HEK293T (cell line): ENCODE data around the gene HEATR5A.
"Not testable (repeated sequence)": the region's sequence is repeated elsewhere in the genome, so short reads cannot be mapped to it uniquely, and the experiment has no call there.

Experiments
- CTCF ChIA-PET: fragments of 350-600 bp; formaldehyde crosslinking; extraction: SDS; loops from one replicate; lab custom pipeline; 2021; ENCODE audit warnings: antibody characterized with exemption, inconsistent platforms; lab: Yijun Ruan, JAX
- POLR2A ChIA-PET: fragments of 350-600 bp; formaldehyde crosslinking; extraction: SDS; loops from one replicate; lab custom pipeline; 2020; ENCODE audit warnings: antibody characterized with exemption, inconsistent platforms; lab: Yijun Ruan, JAX
- DNase-seq: peaks from one replicate; pipeline ENCODE4 v3.0.0; 2012; ENCODE audit warnings: mixed read lengths; ENCODE audit errors: extremely low spot score
- ARNT ChIP-seq: fragments of 450-650 bp; IDR thresholded peaks from 2 replicates; pipeline ENCODE4 v1.6.1; 2017; ENCODE audit warnings: mild to moderate bottlenecking
- BHLHE40 ChIP-seq: fragments of 450-650 bp; IDR thresholded peaks from 2 replicates; pipeline ENCODE4 v1.6.1; 2016; ENCODE audit warnings: mild to moderate bottlenecking, moderate library complexity, borderline replicate concordance
- CTBP1 ChIP-seq: fragments of 450-650 bp; IDR thresholded peaks from 2 replicates; pipeline ENCODE4 v1.6.1; 2016; ENCODE audit warnings: borderline replicate concordance
- ELF4 ChIP-seq: fragments of 450-650 bp; IDR thresholded peaks from 2 replicates; pipeline ENCODE4 v1.6.1; 2017; ENCODE audit warnings: antibody characterized with exemption
- FOXA1 ChIP-seq: fragments of 450-650 bp; IDR thresholded peaks from 2 replicates; pipeline ENCODE4 v1.6.1; 2016; ENCODE audit warnings: mild to moderate bottlenecking
- FOXK2 ChIP-seq: fragments of 450-650 bp; IDR thresholded peaks from 2 replicates; pipeline ENCODE4 v1.6.1; 2016; ENCODE audit warnings: mild to moderate bottlenecking
- FOXM1 ChIP-seq: fragments of 450-650 bp; IDR thresholded peaks from 2 replicates; pipeline ENCODE4 v1.6.1; 2017; ENCODE audit warnings: mild to moderate bottlenecking, borderline replicate concordance
- HDGF ChIP-seq: fragments of 450-650 bp; IDR thresholded peaks from 2 replicates; pipeline ENCODE4 v1.6.1; 2017; ENCODE audit warnings: antibody characterized with exemption, borderline replicate concordance
- L3MBTL2 ChIP-seq: fragments of 450-650 bp; conservative IDR thresholded peaks from 2 replicates; pipeline ENCODE4 v1.6.1; 2016; ENCODE audit warnings: mild to moderate bottlenecking
- LEF1 ChIP-seq: fragments of 450-650 bp; IDR thresholded peaks from 2 replicates; pipeline ENCODE4 v1.6.1; 2017; ENCODE audit warnings: mild to moderate bottlenecking, borderline replicate concordance
- NFRKB ChIP-seq: fragments of 450-650 bp; IDR thresholded peaks from 2 replicates; pipeline ENCODE4 v1.6.1; 2016; ENCODE audit warnings: mild to moderate bottlenecking, moderate library complexity
- SP1 ChIP-seq: fragments of 450-650 bp; IDR thresholded peaks from 2 replicates; pipeline ENCODE4 v1.6.1; 2017
- SUZ12 ChIP-seq: fragments of 450-650 bp; IDR thresholded peaks from 2 replicates; pipeline ENCODE4 v1.6.1; 2016; ENCODE audit warnings: mild to moderate bottlenecking
- TARDBP ChIP-seq: fragments of 450-650 bp; IDR thresholded peaks from 2 replicates; pipeline ENCODE4 v1.6.1; 2016
- ZNF384 ChIP-seq: fragments of 450-650 bp; IDR thresholded peaks from 2 replicates; pipeline ENCODE4 v1.6.1; 2016
- TF ChIP-seq, protein P1 (sequence below): fragments of 450-650 bp; IDR thresholded peaks from 2 replicates; pipeline ENCODE4 v1.6.1; 2016

Gene HEATR5A

DNA sequence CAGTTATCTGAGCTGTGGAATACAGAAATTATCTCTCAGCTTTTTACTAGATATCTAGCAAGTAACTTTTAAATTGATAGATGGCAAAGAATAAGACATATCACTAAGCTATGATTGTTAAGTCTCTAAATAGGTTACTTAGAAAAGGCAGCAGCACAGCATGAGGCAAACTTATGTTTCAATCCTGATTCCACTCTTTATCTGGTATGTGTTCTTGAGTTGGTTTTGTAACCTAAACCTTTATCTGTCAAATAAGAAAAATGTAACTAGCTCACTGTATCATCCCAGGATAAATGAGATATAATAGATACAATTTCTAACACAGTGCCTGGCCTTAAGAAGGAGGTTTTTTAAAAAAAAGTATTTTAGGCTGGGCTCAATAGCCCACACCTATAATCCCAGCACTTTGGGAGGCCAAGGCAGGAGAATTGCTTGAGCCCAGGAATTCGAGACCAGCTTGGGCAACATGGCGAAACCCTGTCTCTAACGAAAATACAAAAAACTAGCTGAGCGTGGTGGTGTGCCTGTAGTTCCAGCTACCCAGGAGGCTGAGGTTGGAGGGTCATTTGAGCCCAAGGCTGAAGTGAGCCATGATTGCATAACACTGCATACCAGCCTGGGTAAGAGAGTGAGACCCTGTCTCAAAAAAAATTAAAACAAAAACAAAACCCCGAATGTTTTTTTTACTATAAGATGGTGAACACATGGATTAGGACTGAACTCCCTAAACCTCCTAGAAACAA lies 56.8 kb downstream of the HEATR5A start:
- TF ChIP-seq NFRKB (no peak), FOXA1 (no peak), FOXK2 (no peak), ARNT (no peak), CTBP1 (no peak), BHLHE40 (no peak), L3MBTL2 (no peak), TARDBP (no peak), FOXM1 (no peak), SP1 (no peak), HDGF (no peak), ELF4 (no peak), SUZ12 (no peak), ZNF384 (no peak), LEF1 (no peak)
- TF ChIP-seq, protein P1, sequence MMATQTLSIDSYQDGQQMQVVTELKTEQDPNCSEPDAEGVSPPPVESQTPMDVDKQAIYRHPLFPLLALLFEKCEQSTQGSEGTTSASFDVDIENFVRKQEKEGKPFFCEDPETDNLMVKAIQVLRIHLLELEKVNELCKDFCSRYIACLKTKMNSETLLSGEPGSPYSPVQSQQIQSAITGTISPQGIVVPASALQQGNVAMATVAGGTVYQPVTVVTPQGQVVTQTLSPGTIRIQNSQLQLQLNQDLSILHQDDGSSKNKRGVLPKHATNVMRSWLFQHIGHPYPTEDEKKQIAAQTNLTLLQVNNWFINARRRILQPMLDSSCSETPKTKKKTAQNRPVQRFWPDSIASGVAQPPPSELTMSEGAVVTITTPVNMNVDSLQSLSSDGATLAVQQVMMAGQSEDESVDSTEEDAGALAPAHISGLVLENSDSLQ, result no peak
- CTCF ChIA-PET, result interaction anchor here (0.6 to 0.8 kb wide), 3 partner anchors 27 to 1106 kb away, joined by 3 to 6 read pairs (median 4); no protein-coding TSS in a partner anchor
- POLR2A ChIA-PET, result interaction anchor here (2.1 kb wide), 1 partner anchor 156 kb away, joined by 5 read pairs; the partner anchor contains the start of gene HECTD1
- no peak for DNase-seq

DNA sequence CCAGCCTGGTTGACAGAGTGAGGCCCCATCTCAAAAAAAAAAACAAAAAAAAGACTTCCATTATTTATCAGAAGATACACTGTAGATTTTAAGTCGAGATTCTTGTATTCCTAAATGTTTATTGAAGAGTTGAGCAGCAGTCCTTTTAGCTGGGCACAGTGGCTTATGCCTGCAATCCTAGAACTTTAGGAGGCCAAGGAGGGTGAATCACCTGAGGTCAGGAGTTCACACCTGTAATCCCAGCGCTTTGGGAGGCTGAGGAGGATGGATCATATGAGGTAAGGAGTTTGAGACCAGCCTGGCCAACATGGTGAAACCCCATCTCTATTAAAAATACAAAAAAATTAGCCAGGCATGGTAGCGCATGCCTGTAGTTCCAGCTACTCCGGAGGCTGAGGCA lies 57.6 kb downstream of the HEATR5A start:
- DNase-seq, result no peak
- ChIA-PET CTCF (interaction anchor here (0.8 kb wide), 1 partner anchor 31 kb away, joined by 3 read pairs; no protein-coding TSS in a partner anchor), POLR2A (interaction anchor here (2.1 kb wide), 1 partner anchor 155 kb away, joined by 5 read pairs; the partner anchor contains the start of gene HECTD1)
- TF ChIP-seq TARDBP (no peak), HDGF (no peak), FOXK2 (no peak), SUZ12 (no peak), L3MBTL2 (no peak), ELF4 (no peak), NFRKB (no peak)

DNA sequence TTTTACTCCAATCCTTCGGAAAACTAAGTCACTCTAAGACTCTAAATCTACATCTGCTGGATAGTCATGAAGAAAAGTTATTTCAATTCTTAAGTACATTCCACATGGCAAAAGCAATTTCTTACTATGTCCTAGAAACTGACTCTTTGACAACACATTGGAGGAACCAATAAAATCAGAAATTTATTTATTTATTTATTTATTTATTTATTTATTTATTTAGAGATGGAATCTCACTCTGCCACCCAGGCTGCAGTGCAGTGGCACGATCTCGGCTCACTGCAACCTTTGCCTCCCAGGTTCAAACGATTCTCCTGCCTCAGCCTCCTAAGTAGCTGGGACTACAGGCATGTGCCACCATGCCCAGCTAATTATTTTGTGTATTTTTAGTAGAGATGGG lies 58.6 kb downstream of the HEATR5A start:
- POLR2A ChIA-PET, CTCF ChIA-PET: not testable (repeated sequence)

DNA sequence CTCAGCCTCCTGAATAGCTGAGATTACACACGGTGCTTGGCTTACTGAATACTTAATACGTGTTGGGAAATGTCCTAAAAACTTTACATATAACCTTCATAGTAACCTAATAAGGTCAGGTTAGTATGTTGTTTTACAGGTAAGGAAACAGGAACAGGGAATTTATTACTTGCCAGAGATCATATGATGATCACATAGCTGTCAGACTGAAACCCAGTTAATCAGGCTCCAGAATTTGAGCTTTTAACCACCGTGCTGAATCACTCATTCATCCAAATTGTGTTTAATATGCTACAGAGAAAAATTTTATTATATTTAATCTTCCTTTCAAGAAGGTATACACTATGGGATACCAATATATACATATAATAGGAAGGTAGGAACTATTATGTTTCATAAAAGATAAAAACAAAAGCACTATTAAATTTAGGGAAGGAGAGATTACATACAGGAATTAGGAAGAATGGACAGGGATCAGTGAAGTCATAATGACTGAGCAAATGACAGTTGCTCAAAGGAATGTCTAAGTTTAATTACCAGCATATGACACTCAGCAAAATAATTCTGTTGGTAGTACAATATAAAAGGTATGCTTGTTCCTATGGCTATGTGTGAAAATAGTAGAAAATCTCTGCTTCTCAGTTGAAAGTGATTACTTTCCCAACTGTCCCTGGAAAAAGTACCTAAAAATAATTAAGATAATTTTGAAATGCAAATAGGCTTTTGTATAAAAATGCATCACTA lies 59.3 kb downstream of the HEATR5A start:
- DNase-seq, result no peak
- TF ChIP-seq ARNT (no peak), TARDBP (no peak), HDGF (no peak), SUZ12 (no peak), ZNF384 (no peak), L3MBTL2 (no peak), LEF1 (no peak), CTBP1 (no peak), FOXK2 (no peak), FOXA1 (no peak), BHLHE40 (no peak), ELF4 (no peak), SP1 (no peak), NFRKB (no peak)
- TF ChIP-seq, protein P1, result no peak
- CTCF ChIA-PET, result interaction anchor here (0.6 kb wide), 1 partner anchor 231 kb away, joined by 3 read pairs; no protein-coding TSS in a partner anchor
- POLR2A ChIA-PET, result no interaction called here

More for the DNA sequence above, 58.6 kb downstream of the HEATR5A start:
- not testable (repeated sequence) for DNase-seq

DNA sequence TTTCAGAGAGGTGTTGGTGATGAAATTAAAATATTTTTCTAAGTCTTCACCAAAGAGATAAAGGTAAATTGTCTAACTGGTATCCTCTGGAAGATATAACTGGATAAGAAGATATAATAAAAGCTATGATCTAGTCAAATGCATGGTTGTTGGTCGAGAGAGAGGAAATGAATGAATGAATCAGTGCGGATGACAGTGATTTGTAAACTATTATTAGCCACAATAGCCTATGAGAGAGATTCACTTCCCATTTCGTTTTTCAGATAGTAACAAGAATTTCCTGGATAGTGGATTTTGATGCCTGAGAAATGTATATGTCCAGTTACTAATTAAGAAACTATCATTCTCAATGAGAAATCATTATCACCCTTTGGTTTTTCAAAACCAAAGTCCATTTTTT lies 63.1 kb downstream of the HEATR5A start:
- ChIA-PET POLR2A (no interaction called here), CTCF (no interaction called here)
- TF ChIP-seq, protein P1, result no peak
- no peak for TF ChIP-seq ZNF384
- TF ChIP-seq LEF1, result no peak
- no peak for TF ChIP-seq HDGF
- TF ChIP-seq FOXA1, result no peak
- no peak for TF ChIP-seq ELF4
- DNase-seq, result no peak

DNA sequence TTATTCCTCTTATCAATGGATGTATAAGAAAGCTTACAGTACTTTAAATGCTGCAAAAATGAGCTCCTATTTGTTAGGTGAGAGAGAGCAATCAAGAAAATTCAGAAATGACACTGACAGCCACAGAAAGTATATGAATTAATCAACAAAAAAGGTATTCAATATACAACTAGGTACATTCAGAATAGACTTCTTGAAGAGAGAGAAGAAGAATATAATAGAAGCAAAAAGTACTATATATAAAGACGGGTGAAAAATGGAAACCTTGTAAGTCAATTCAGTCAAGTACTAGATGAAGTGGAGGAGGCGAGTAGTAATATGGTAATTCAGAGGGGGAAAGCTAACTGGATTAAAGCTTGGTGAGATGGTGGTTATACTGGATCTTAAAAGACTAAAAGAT lies 74.3 kb downstream of the HEATR5A start:
- CTCF ChIA-PET, result no interaction called here
- TF ChIP-seq NFRKB (no peak), SUZ12 (no peak), FOXA1 (no peak), CTBP1 (no peak), ARNT (no peak)
- TF ChIP-seq, protein P1, result no peak
- POLR2A ChIA-PET, result no interaction called here
- no peak for DNase-seq
